Fibroblast of lung (primary cell): ENCODE data around the gene OMP. TPM values are rescaled to one million over a fixed set of nuclear protein-coding genes. Genes with fewer than 3 reads are reported as not detected.

Experiments used
- DNase-seq, 2 donors: peaks; one replicate each; pipeline versions ENCODE4 v3.0.0 to v3.0.0-alpha.2; 2010; ENCODE audit warnings: low read depth in 2 of 2
- H2AFZ ChIP-seq: 2 replicates; pipeline ENCODE4 v1.5.1; 2012; ENCODE audit warnings: low read length, control low read depth, inconsistent platforms
- H3K27ac ChIP-seq: 2 replicates; pipeline ENCODE4 v1.5.1; 2011; ENCODE audit warnings: low read length, control low read depth; ENCODE audit not compliant: insufficient read depth
- H3K27me3 ChIP-seq: 2 replicates; pipeline ENCODE4 v1.5.1; 2011; ENCODE audit warnings: mild to moderate bottlenecking, low read length; ENCODE audit not compliant: control insufficient read depth, insufficient read depth
- H3K36me3 ChIP-seq: 2 replicates; pipeline ENCODE4 v1.5.1; 2011; ENCODE audit warnings: low read length; ENCODE audit not compliant: control insufficient read depth, insufficient read depth
- H3K4me1 ChIP-seq: 2 replicates; pipeline ENCODE4 v1.5.1; 2011; ENCODE audit warnings: low read length; ENCODE audit not compliant: control insufficient read depth, insufficient read depth; ENCODE audit errors: extremely low read depth
- H3K4me2 ChIP-seq: 2 replicates; pipeline ENCODE4 v1.5.1; 2011; ENCODE audit warnings: low read length, control low read depth; ENCODE audit not compliant: insufficient read depth; ENCODE audit errors: extremely low read depth
- H3K4me3 ChIP-seq, 4 experiments: fragments of 200-600 bp in 1 of 4; sonication (generic) in 1 of 4; replicated peaks in 1 of 4; 2 replicates each; pipeline ENCODE4 v1.5.1; 2011 to 2016; ENCODE audit warnings: low read length in 4 of 4, low read depth in 3 of 4, mild to moderate bottlenecking in 3 of 4, control low read depth in 2 of 4, inconsistent platforms in 1 of 4, mixed read lengths in 1 of 4; ENCODE audit not compliant: insufficient read depth in 1 of 4; ENCODE audit errors: control extremely low read depth in 1 of 4
- H3K79me2 ChIP-seq: 2 replicates; pipeline ENCODE4 v1.5.1; 2012; ENCODE audit warnings: mild to moderate bottlenecking, low read length, inconsistent platforms; ENCODE audit not compliant: control insufficient read depth, insufficient read depth
- H3K9ac ChIP-seq: 2 replicates; pipeline ENCODE4 v1.5.1; 2011; ENCODE audit warnings: mild to moderate bottlenecking, low read length, control low read depth; ENCODE audit not compliant: insufficient read depth
- H3K9me3 ChIP-seq: 2 replicates; pipeline ENCODE4 v1.5.1; 2012; ENCODE audit warnings: low read depth, low read length; ENCODE audit not compliant: control insufficient read depth, insufficient read depth
- H4K20me1 ChIP-seq: 2 replicates; pipeline ENCODE4 v1.5.1; 2011; ENCODE audit warnings: low read length; ENCODE audit not compliant: control insufficient read depth, insufficient read depth; ENCODE audit errors: extremely low read depth
- CTCF ChIP-seq, 2 donors: IDR thresholded peaks in 1 of 2; conservative IDR thresholded peaks in 1 of 2; 1 replicate in 1 of 2; 2 replicates in 1 of 2; pipeline ENCODE4 v1.5.1; 2011 to 2012; ENCODE audit warnings: low read length in 2 of 2, control low read depth in 1 of 2, inconsistent platforms in 1 of 2, low read depth in 1 of 2, mild to moderate bottlenecking in 1 of 2
- EZH2 ChIP-seq: IDR thresholded peaks from 2 replicates; pipeline ENCODE4 v1.5.1; 2012; ENCODE audit warnings: low read length, control low read depth, mild to moderate bottlenecking; ENCODE audit errors: missing control alignments
- polyA plus RNA-seq, 2 donors: library from polyadenylated mRNA; depleted of rRNA in 1 of 2; stranded (reverse) in 1 of 2; unstranded in 1 of 2; fragments of >200 nt; gene quantifications; 2 replicates each; pipeline ENCODE4 v1.2.1, GENCODE V29; 2011 to 2012; ENCODE audit warnings: missing spikeins in 1 of 2
- total RNA-seq: library from RNA; depleted of rRNA; stranded (reverse); fragments of >200 nt; gene quantifications from 2 replicates; pipeline ENCODE4 v1.2.1, GENCODE V29; 2014

Gene OMP
- total and polyA plus RNA-seq, 2 donors (not counting 1 experiment from before 2014, with no cell fraction given): 0.83 TPM; not detected in 1

- no peak for DNase-seq
- no peak overlapping the region for H2AFZ ChIP-seq
- TF ChIP-seq EZH2 (no peak), CTCF (conservative IDR thresholded peaks at IDR 0.05 in 1 of 2, IDR thresholded peaks at IDR 0.05 in 1 of 2; ENCODE audit: low read depth in 1 of 2, low read length in 2 of 2) (no peak)
- no peaks in the 10 kb centered on the region for H4K20me1 ChIP-seq
- H3K79me2 ChIP-seq: peaks cover 16% of the 10 kb centered on the region
- H3K9ac ChIP-seq: no peak overlapping the region
- H3K27me3 ChIP-seq: no peaks in the 10 kb centered on the region
- peaks cover 3% of the 10 kb centered on the region for H3K36me3 ChIP-seq
- peak overlapping the region in 2 of 4 experiments; percentile 72 to 79 for H3K4me3 ChIP-seq
- no peaks in the 10 kb centered on the region for H3K9me3 ChIP-seq
- no peak overlapping the region for H3K27ac ChIP-seq
- peak overlapping the region; percentile 15 for H3K4me2 ChIP-seq
- peaks cover 32% of the 10 kb centered on the region for H3K4me1 ChIP-seq
These were observed 33.9 kb upstream of the OMP start for GRCh38 chr11:77068457-77069335.

- H3K4me1 ChIP-seq: peaks cover 40% of the 10 kb centered on the region
- H4K20me1 ChIP-seq: no peaks in the 10 kb centered on the region
These were observed 33.2 kb upstream of the OMP start for GRCh38 chr11:77069336-77069968.

More at GRCh38 chr11:77069336-77069968, 33.2 kb upstream of the OMP start:
- Histone ChIP-seq H3K4me3 (no peak overlapping the region), H2AFZ (no peak overlapping the region), H3K27ac (no peak overlapping the region), H3K9ac (no peak overlapping the region), H3K79me2 (peaks cover 16% of the 10 kb centered on the region), H3K9me3 (no peaks in the 10 kb centered on the region), H3K4me2 (no peak overlapping the region), H3K36me3 (peaks cover 3% of the 10 kb centered on the region), H3K27me3 (no peaks in the 10 kb centered on the region)
- DNase-seq: no peak
- TF ChIP-seq CTCF (conservative IDR thresholded peaks at IDR 0.05 in 1 of 2, IDR thresholded peaks at IDR 0.05 in 1 of 2; ENCODE audit: low read depth in 1 of 2, low read length in 2 of 2) (no peak), EZH2 (no peak)
